WTC11 (cell line): Measurements from ENCODE around the gene TUBB2B. TPM values are rescaled to one million over a fixed set of nuclear protein-coding genes. Genes with fewer than 3 reads are reported as not detected.

Source experiments
- CTCF ChIP-seq: fragments of 200-600 bp; IDR thresholded peaks from 2 replicates; pipeline ENCODE4 v1.8.0; 2022; ENCODE audit warnings: antibody characterized with exemption
- E2F1 ChIP-seq: sonication (generic); formaldehyde crosslinking; IDR thresholded peaks from 2 replicates; pipeline ENCODE4 v1.8.0; 2022; ENCODE audit warnings: mild to moderate bottlenecking, missing genetic modification reagents
- GTF2I ChIP-seq: fragments of 250-450 bp; sonication (Bioruptor Pico); conservative IDR thresholded peaks from 2 replicates; pipeline ENCODE4 v1.4.0; 2021; ENCODE audit warnings: mild to moderate bottlenecking
- IRF2 ChIP-seq: sonication (generic); formaldehyde crosslinking; IDR thresholded peaks from 2 replicates; pipeline ENCODE4 v1.8.0; 2022; ENCODE audit warnings: low read depth, missing genetic modification reagents, borderline replicate concordance
- JUN ChIP-seq: sonication (generic); formaldehyde crosslinking; IDR thresholded peaks from 2 replicates; pipeline ENCODE4 v1.8.0; 2023; ENCODE audit warnings: mild to moderate bottlenecking, missing genetic modification reagents
- NFATC4 ChIP-seq: fragments of 250-450 bp; sonication (Bioruptor Pico); IDR thresholded peaks from 2 replicates; pipeline ENCODE4 v1.9.0; 2021; ENCODE audit warnings: mild to moderate bottlenecking
- NR1H2 ChIP-seq: sonication (generic); formaldehyde crosslinking; IDR thresholded peaks from 2 replicates; pipeline ENCODE4 v1.9.0; 2021; ENCODE audit warnings: mild to moderate bottlenecking, moderate library complexity, missing genetic modification reagents
- NR3C1 ChIP-seq: sonication (generic); formaldehyde crosslinking; conservative IDR thresholded peaks from 2 replicates; pipeline ENCODE4 v1.8.1; 2023; ENCODE audit warnings: low read depth, mild to moderate bottlenecking, missing genetic modification reagents
- RORB ChIP-seq: fragments of 250-450 bp; sonication (Bioruptor Pico); IDR thresholded peaks from 2 replicates; pipeline ENCODE4 v1.9.0; 2021; ENCODE audit warnings: mild to moderate bottlenecking
- SMAD4 ChIP-seq: sonication (generic); formaldehyde crosslinking; IDR thresholded peaks from 2 replicates; pipeline ENCODE4 v1.8.0; 2022; ENCODE audit warnings: mild to moderate bottlenecking, missing genetic modification reagents
- SOX15 ChIP-seq: fragments of 250-450 bp; sonication (Bioruptor Pico); IDR thresholded peaks from 2 replicates; pipeline ENCODE4 v1.9.0; 2021; ENCODE audit warnings: mild to moderate bottlenecking
- TCF7 ChIP-seq: sonication (generic); formaldehyde crosslinking; IDR thresholded peaks from 2 replicates; pipeline ENCODE4 v1.8.0; 2022; ENCODE audit warnings: mild to moderate bottlenecking, low read depth, missing genetic modification reagents, moderate library complexity
- TEAD1 ChIP-seq: sonication (generic); formaldehyde crosslinking; IDR thresholded peaks from 2 replicates; pipeline ENCODE4 v1.8.0; 2022; ENCODE audit warnings: mild to moderate bottlenecking, missing genetic modification reagents
- ZNF121 ChIP-seq: sonication (generic); formaldehyde crosslinking; IDR thresholded peaks from 2 replicates; pipeline ENCODE4 v1.8.0; 2023; ENCODE audit warnings: missing genetic modification reagents
- ZNF281 ChIP-seq: sonication (generic); formaldehyde crosslinking; IDR thresholded peaks from 2 replicates; pipeline ENCODE4 v1.8.0; 2023; ENCODE audit warnings: mild to moderate bottlenecking, missing genetic modification reagents
- ZNF396 ChIP-seq: fragments of 250-450 bp; sonication (Bioruptor Pico); IDR thresholded peaks from 2 replicates; pipeline ENCODE4 v1.8.0; 2021; ENCODE audit warnings: mild to moderate bottlenecking, moderate library complexity, borderline replicate concordance
- ZNF416 ChIP-seq: fragments of 250-450 bp; sonication (Bioruptor Pico); IDR thresholded peaks from 2 replicates; pipeline ENCODE4 v1.9.0; 2021; ENCODE audit warnings: mild to moderate bottlenecking, inconsistent platforms
- ZNF423 ChIP-seq: fragments of 250-450 bp; sonication (Bioruptor Pico); IDR thresholded peaks from 2 replicates; pipeline ENCODE4 v2.1.2; 2022; ENCODE audit warnings: mild to moderate bottlenecking, moderate library complexity
- ZNF512 ChIP-seq: sonication (generic); formaldehyde crosslinking; IDR thresholded peaks from 2 replicates; pipeline ENCODE4 v1.8.1; 2022; ENCODE audit warnings: missing genetic modification reagents, borderline replicate concordance
- ZNF671 ChIP-seq: fragments of 250-450 bp; sonication (Bioruptor Pico); IDR thresholded peaks from 2 replicates; pipeline ENCODE4 v1.8.0; 2021; ENCODE audit warnings: mild to moderate bottlenecking
- ZSCAN18 ChIP-seq: fragments of 250-450 bp; sonication (Bioruptor Pico); IDR thresholded peaks from 2 replicates; pipeline ENCODE4 v2.1.2; 2022; ENCODE audit warnings: mild to moderate bottlenecking, moderate library complexity
- total RNA-seq: library from RNA; stranded (reverse); gene quantifications from 3 replicates; pipeline ENCODE4 v1.2.3, GENCODE V29; 2021
- TF ChIP-seq, protein P1 (sequence below): sonication (generic); formaldehyde crosslinking; IDR thresholded peaks from 2 replicates; pipeline ENCODE4 v1.8.1; 2023; ENCODE audit warnings: mild to moderate bottlenecking, missing genetic modification reagents
- TF ChIP-seq, protein P2 (sequence below): sonication (generic); formaldehyde crosslinking; IDR thresholded peaks from 2 replicates; pipeline ENCODE4 v1.8.0; 2022; ENCODE audit warnings: mild to moderate bottlenecking, missing genetic modification reagents
- TF ChIP-seq, protein P3 (sequence below): sonication (generic); formaldehyde crosslinking; conservative IDR thresholded peaks from 2 replicates; pipeline ENCODE4 v1.8.1; 2023; ENCODE audit warnings: mild to moderate bottlenecking, low read depth, missing genetic modification reagents, moderate library complexity

The TUBB2B gene
- total RNA-seq, 1 experiment from 2014 or later: 591 TPM

- TF ChIP-seq, protein P1, sequence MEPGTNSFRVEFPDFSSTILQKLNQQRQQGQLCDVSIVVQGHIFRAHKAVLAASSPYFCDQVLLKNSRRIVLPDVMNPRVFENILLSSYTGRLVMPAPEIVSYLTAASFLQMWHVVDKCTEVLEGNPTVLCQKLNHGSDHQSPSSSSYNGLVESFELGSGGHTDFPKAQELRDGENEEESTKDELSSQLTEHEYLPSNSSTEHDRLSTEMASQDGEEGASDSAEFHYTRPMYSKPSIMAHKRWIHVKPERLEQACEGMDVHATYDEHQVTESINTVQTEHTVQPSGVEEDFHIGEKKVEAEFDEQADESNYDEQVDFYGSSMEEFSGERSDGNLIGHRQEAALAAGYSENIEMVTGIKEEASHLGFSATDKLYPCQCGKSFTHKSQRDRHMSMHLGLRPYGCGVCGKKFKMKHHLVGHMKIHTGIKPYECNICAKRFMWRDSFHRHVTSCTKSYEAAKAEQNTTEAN (CRISPR knock-in tag): peak; percentile 81; the same call in 1 of the 2 replicates
- TF ChIP-seq NFATC4 (CRISPR knock-in tag): no peak
- TF ChIP-seq JUN (CRISPR knock-in tag): no peak
- no peak for TF ChIP-seq NR1H2
- TF ChIP-seq TEAD1 (CRISPR knock-in tag): peak; percentile 75; the same call in 1 of the 2 replicates
- TF ChIP-seq ZNF396: no peak
- no peak for TF ChIP-seq ZNF416
- no peak for TF ChIP-seq ZNF512
- no peak for TF ChIP-seq TCF7
- TF ChIP-seq, protein P2, sequence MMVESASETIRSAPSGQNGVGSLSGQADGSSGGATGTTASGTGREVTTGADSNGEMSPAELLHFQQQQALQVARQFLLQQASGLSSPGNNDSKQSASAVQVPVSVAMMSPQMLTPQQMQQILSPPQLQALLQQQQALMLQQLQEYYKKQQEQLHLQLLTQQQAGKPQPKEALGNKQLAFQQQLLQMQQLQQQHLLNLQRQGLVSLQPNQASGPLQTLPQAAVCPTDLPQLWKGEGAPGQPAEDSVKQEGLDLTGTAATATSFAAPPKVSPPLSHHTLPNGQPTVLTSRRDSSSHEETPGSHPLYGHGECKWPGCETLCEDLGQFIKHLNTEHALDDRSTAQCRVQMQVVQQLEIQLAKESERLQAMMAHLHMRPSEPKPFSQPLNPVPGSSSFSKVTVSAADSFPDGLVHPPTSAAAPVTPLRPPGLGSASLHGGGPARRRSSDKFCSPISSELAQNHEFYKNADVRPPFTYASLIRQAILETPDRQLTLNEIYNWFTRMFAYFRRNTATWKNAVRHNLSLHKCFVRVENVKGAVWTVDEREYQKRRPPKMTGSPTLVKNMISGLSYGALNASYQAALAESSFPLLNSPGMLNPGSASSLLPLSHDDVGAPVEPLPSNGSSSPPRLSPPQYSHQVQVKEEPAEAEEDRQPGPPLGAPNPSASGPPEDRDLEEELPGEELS (CRISPR knock-in tag): peak; percentile 65; the same call in 1 of the 2 replicates
- peak; percentile 98 for TF ChIP-seq ZNF281 (CRISPR knock-in tag)
- no peak for TF ChIP-seq SOX15 (CRISPR knock-in tag)
- 0 out of 2 replicates have a peak, but pooled peaks have one; percentile 56 for TF ChIP-seq E2F1
- TF ChIP-seq ZNF423 (CRISPR knock-in tag): no peak
- no peak for TF ChIP-seq ZNF121 (CRISPR knock-in tag)
- no peak for TF ChIP-seq GTF2I (CRISPR knock-in tag)
- TF ChIP-seq ZSCAN18 (CRISPR knock-in tag): no peak
- TF ChIP-seq NR3C1 (CRISPR knock-in tag): no peak
- TF ChIP-seq, protein P3, sequence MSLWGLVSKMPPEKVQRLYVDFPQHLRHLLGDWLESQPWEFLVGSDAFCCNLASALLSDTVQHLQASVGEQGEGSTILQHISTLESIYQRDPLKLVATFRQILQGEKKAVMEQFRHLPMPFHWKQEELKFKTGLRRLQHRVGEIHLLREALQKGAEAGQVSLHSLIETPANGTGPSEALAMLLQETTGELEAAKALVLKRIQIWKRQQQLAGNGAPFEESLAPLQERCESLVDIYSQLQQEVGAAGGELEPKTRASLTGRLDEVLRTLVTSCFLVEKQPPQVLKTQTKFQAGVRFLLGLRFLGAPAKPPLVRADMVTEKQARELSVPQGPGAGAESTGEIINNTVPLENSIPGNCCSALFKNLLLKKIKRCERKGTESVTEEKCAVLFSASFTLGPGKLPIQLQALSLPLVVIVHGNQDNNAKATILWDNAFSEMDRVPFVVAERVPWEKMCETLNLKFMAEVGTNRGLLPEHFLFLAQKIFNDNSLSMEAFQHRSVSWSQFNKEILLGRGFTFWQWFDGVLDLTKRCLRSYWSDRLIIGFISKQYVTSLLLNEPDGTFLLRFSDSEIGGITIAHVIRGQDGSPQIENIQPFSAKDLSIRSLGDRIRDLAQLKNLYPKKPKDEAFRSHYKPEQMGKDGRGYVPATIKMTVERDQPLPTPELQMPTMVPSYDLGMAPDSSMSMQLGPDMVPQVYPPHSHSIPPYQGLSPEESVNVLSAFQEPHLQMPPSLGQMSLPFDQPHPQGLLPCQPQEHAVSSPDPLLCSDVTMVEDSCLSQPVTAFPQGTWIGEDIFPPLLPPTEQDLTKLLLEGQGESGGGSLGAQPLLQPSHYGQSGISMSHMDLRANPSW (CRISPR knock-in tag): no peak
- no peak for TF ChIP-seq ZNF671
- no peak for TF ChIP-seq SMAD4 (CRISPR knock-in tag)
- no peak for TF ChIP-seq IRF2
- no peak for TF ChIP-seq RORB (CRISPR knock-in tag)
- no peak for TF ChIP-seq CTCF
Observed at GRCh38 chr6:3231247-3232016, 4.0 kb upstream of the TUBB2B start (continued).
